ENCODE data around the gene HSPA1L. TPM values are rescaled to one million over a fixed set of nuclear protein-coding genes. Genes with fewer than 3 reads are reported as not detected.
"Not testable (repeated sequence)": the region's sequence is repeated elsewhere in the genome, so short reads cannot be mapped to it uniquely, and the experiment has no call there.

Gene HSPA1L
- polyA plus RNA-seq, 2 of the 4 experiments (the other 2 are of a cell fraction): 1.2 to 1.7 TPM

DNA sequence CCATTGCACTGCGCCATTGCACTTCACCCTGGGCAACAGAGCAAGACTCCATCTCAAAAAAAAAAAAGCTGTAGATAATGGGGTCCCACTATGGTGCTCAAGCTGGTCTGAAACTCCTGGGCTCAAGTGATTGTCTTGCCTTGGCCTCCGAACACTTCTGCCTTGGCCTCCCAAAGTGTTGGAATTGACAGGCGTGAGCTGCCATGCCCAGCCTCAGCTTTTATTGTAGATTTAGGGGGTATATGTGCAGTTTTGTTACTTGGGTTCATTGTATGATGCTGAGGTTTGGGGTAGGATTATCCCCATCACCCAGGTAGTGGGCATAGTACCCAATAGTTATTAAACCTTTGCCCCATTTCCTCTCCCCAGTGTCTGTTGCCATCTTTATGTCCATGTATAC is 23.9 kb upstream of the HSPA1L start:
- Histone ChIP-seq H3K4me1 (peaks cover 20% of the 10 kb centered on the region; the same call in 2 of the 3 replicates), H3K27ac (no peak overlapping the region), H3K4me2 (peak overlapping the region; percentile 99), H3K9me3 (no peaks in the 10 kb centered on the region), H3K4me3 (peak overlapping the region; percentile 99)
- no peak for ATAC-seq
- FAIRE-seq: no peak
- DNase-seq (ENCODE audit: low read depth in 1 of 2, low spot score in 1 of 2): no peak
- 100% methylated on average over 3 of the region's 3 CpGs for WGBS (ENCODE audit: missing lambda C conversion rate)
- CTCF ChIA-PET: interaction anchor here (1.4 kb wide), 1 partner anchor 66 kb away, joined by 6 read pairs; no protein-coding TSS in a partner anchor
- POLR2A ChIA-PET: interaction anchor here (1.3 to 2.0 kb wide), 2 partner anchors 12 to 24 kb away, joined by 3 to 6 read pairs; partner anchors contain the start of genes HSPA1B and NEU1
- no peak for TF ChIP-seq POLR2A (IDR thresholded peaks at IDR 0.05; ENCODE audit: low read length)

DNA sequence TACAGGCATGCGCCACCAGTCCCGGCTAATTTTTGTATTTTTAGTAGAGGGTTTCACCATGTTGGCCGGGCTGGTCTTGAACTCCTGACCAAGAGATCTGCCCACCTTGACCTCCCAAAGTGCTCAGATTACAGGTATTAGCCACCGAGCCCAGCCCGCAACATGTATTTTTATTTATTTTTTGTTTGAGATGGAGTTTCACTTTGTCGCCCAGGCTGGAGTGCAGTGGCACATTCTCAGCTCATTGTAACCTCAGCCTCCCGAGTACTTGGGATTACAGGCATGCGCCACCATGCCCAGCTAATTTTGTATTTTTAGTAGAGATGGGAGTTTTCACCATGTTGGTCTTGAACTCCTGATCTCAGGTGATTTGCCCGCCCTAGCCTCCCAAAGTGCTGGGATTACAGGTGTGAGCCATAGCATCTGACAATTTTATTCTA is 23.1 kb upstream of the HSPA1L start:
- Histone ChIP-seq H3K4me3 (peak overlapping the region; percentile 99), H3K4me1 (peaks cover 20% of the 10 kb centered on the region; the same call in 2 of the 3 replicates), H3K4me2 (peak overlapping the region; percentile 99), H3K27ac (peak overlapping the region in 1 of 2 experiments; percentile 99; a peak in 3 of 6 replicates)
- WGBS (ENCODE audit: missing lambda C conversion rate): 78% methylated on average over 7 of the region's 9 CpGs
- CTCF ChIA-PET: interaction anchor here (0.7 to 1.4 kb wide), 3 partner anchors 50 to 85 kb away, joined by 3 to 6 read pairs (median 3); no protein-coding TSS in a partner anchor
- ATAC-seq; H3K9me3 ChIP-seq; FAIRE-seq; DNase-seq (ENCODE audit: low read depth in 1 of 2, low spot score in 1 of 2): not testable (repeated sequence)
- POLR2A ChIA-PET: interaction anchor here (2.0 kb wide), 1 partner anchor 11 kb away, joined by 6 read pairs; the partner anchor contains the start of gene HSPA1B

DNA sequence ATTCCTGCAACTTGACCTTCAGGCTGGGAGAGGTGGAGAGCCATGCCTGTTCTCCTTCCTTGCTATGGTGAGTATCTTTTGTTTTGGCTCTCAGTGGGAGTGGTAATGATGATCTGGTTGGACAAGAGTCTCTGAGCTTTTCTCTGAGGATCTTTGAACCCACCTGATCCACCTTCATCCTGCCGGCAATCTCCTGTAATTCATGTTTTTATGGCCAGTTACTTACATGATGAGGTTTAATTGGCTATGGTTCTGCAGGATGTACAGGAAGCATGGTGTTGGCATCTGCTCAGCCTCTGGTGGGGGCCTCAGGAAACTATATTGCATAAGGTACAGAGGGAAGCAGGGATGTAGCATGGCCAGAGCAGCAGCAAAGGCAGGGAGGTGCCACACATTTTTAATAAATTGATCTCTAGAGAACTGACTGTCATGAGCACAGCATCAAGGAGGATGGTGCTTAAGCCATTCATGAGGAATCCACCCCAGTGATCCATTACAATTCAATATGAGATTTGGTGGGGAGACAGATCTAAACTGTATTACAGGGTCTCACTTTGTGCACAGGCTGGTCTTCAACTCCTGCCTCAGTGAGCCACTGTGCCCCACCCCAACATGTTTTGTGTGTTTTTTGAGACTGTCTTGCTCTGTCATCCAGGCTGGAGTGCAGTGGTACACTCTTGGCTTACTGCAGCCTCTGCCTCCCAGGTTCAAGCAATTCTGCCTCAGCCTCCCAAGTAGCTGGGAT is 22.5 kb upstream of the HSPA1L start:
- ChIA-PET POLR2A (interaction anchor here (0.6 to 2.1 kb wide), 2 partner anchors 10 to 22 kb away, joined by 3 to 11 read pairs; partner anchors contain the start of genes HSPA1A, HSPA1B and HSPA1L), CTCF (interaction anchor here (0.7 to 1.4 kb wide), 2 partner anchors 50 to 65 kb away, joined by 3 to 6 read pairs; no protein-coding TSS in a partner anchor)
- no peak for ATAC-seq
- peak overlapping the region in 1 of 2 experiments; percentile 99; a peak in 4 of 6 replicates for H3K27ac ChIP-seq
- H3K9me3 ChIP-seq: no peaks in the 10 kb centered on the region
- WGBS (ENCODE audit: missing lambda C conversion rate): 0% methylated on average over 1 of the region's 1 CpG
- H3K4me2 ChIP-seq: peak overlapping the region; percentile 99
- FAIRE-seq: no peak
- peaks cover 20% of the 10 kb centered on the region; the same call in 2 of the 3 replicates for H3K4me1 ChIP-seq
- no peak for DNase-seq (ENCODE audit: low read depth in 1 of 2, low spot score in 1 of 2)
- H3K4me3 ChIP-seq: peak overlapping the region; percentile 99
- TF ChIP-seq FOSB (CRISPR knock-in tag; IDR thresholded peaks at IDR 0.05): no peak
- peak in 1 of 2 experiments; percentile 13; a peak in 1 of 5 replicates for TF ChIP-seq JUN (IDR thresholded peaks at IDR 0.05)
- TF ChIP-seq SMC3 (IDR thresholded peaks at IDR 0.05): no peak

DNA sequence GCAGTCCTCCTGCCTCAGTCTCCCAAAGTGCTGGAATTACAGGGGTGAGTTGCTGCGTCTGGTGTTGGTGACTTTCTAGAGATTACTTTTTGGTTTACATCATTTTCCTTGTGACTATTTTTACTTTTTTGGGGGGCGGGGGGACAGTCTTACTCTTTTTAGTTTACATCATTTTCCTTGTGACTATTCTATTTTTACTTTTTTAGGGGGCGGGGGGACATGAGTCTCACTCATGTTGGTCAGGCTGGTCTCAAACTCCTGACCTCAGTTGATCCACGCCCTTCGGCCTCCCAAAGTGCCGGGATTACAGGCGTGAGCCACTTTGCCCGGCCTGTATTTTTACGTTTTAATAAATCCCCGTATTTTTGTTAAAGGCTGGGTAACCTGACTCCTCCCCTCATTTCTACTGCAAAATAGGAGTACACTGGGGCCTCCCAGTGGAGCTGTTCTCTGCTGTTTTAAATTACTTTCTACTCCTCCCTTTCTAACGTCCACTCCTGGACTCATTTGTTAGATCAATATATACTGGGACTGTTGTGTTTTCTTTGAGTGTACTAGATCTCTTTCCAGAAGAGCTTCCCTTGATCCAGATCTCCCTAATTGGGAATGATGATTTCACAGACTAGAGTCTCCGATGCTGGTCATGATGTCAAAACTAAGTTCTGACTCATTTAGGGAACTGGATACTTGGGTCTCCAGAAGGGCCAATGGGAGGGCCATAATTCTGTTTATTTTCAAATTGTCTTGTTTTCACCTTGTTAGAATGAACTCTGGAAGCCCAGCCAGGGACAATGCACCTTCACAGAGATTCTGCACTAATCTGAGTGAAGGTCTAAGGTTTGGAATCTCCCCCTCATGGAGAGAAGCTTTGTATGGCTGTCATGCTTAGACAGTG is 21.6 kb upstream of the HSPA1L start:
- ATAC-seq (no peak), FAIRE-seq (no peak), DNase-seq (ENCODE audit: low read depth in 1 of 2, low spot score in 1 of 2) (no peak)
- Histone ChIP-seq H3K9me3 (no peaks in the 10 kb centered on the region), H3K27ac (peak overlapping the region; percentile 99 to 100), H3K4me1 (peaks cover 22% of the 10 kb centered on the region; the same call in 2 of the 3 replicates), H3K4me3 (peak overlapping the region; percentile 99), H3K4me2 (peak overlapping the region; percentile 99)
- CTCF ChIA-PET: interaction anchor here (1.2 kb wide), 1 partner anchor 44 kb away, joined by 3 read pairs; no protein-coding TSS in a partner anchor
- WGBS (ENCODE audit: missing lambda C conversion rate): under 1% methylated on average over 12 of the region's 12 CpGs
- TF ChIP-seq POLR2A (IDR thresholded peaks at IDR 0.05; ENCODE audit: low read length): no peak
- no peak for TF ChIP-seq MAZ (IDR thresholded peaks at IDR 0.05; ENCODE audit: borderline replicate concordance, low read depth, low read length)
- TF ChIP-seq, protein P1, sequence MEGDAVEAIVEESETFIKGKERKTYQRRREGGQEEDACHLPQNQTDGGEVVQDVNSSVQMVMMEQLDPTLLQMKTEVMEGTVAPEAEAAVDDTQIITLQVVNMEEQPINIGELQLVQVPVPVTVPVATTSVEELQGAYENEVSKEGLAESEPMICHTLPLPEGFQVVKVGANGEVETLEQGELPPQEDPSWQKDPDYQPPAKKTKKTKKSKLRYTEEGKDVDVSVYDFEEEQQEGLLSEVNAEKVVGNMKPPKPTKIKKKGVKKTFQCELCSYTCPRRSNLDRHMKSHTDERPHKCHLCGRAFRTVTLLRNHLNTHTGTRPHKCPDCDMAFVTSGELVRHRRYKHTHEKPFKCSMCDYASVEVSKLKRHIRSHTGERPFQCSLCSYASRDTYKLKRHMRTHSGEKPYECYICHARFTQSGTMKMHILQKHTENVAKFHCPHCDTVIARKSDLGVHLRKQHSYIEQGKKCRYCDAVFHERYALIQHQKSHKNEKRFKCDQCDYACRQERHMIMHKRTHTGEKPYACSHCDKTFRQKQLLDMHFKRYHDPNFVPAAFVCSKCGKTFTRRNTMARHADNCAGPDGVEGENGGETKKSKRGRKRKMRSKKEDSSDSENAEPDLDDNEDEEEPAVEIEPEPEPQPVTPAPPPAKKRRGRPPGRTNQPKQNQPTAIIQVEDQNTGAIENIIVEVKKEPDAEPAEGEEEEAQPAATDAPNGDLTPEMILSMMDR (IDR thresholded peaks at IDR 0.05): no peak
- TF ChIP-seq NPAS2 (CRISPR knock-in tag; IDR thresholded peaks at IDR 0.05; ENCODE audit: borderline replicate concordance): no peak
- no peak for TF ChIP-seq POLR2AphosphoS2 (conservative IDR thresholded peaks at IDR 0.05; ENCODE audit: low read length)
- TF ChIP-seq ZC3H11A (IDR thresholded peaks at IDR 0.05): no peak
- no peak for TF ChIP-seq HOXA7 (CRISPR knock-in tag; IDR thresholded peaks at IDR 0.05)
- POLR2A ChIA-PET: interaction anchor here (0.6 to 2.1 kb wide), 2 partner anchors 9 to 22 kb away, joined by 3 to 11 read pairs; partner anchors contain the start of genes HSPA1A, HSPA1B and HSPA1L
